Heart left ventricle (tissue), 16 donors: ENCODE measurements around the gene NUCKS1. TPM values are rescaled to one million over a fixed set of nuclear protein-coding genes. Genes with fewer than 3 reads are reported as not detected.

Source experiments
- ATAC-seq, 4 donors: fragments of 200-7000 bp; cut with Tn5 transposase; one replicate each; pipeline ENCODE4 v1.9.1; 2020 to 2022; ENCODE audit warnings: moderate library complexity in 4 of 4, mild to moderate bottlenecking in 3 of 4, moderate number of reproducible peaks in 1 of 4
- DNase-seq, 5 donors: peaks; one replicate each; pipeline ENCODE4 v3.0.0-alpha.2; 2020
- H3K27ac ChIP-seq, 12 donors: fragments of 200-600 bp; sonication (generic) in 4 of 12; one replicate each; pipeline versions ENCODE4 v1.5.0 to v1.8.0; 2016 to 2022; ENCODE audit warnings: mild to moderate bottlenecking in 2 of 12
- H3K27me3 ChIP-seq, 9 donors: fragments of 200-600 bp; sonication (generic) in 2 of 9; one replicate each; pipeline versions ENCODE4 v1.5.1 to v1.8.0; 2016 to 2022; ENCODE audit warnings: mild to moderate bottlenecking in 3 of 9
- H3K36me3 ChIP-seq, 9 donors: fragments of 200-600 bp; sonication (generic) in 2 of 9; one replicate each; pipeline versions ENCODE4 v1.5.0 to v1.8.0; 2018 to 2022; ENCODE audit warnings: mild to moderate bottlenecking in 2 of 9
- H3K4me1 ChIP-seq, 12 donors: fragments of 200-600 bp; sonication (generic) in 4 of 12; one replicate each; pipeline versions ENCODE4 v1.5.0 to v1.8.0; 2016 to 2022; ENCODE audit warnings: mild to moderate bottlenecking in 3 of 12
- H3K4me3 ChIP-seq, 12 donors: fragments of 200-600 bp; sonication (generic) in 4 of 12; one replicate each; pipeline versions ENCODE4 v1.5.0 to v1.8.0; 2017 to 2022; ENCODE audit warnings: mild to moderate bottlenecking in 9 of 12, moderate library complexity in 4 of 12
- H3K9me3 ChIP-seq, 12 donors: fragments of 200-600 bp; sonication (generic) in 4 of 12; one replicate each; pipeline versions ENCODE4 v1.5.0 to v1.8.0; 2016 to 2022; ENCODE audit warnings: mild to moderate bottlenecking in 1 of 12
- CTCF ChIP-seq, 12 donors: fragments of 200-600 bp; sonication (generic) in 4 of 12; IDR thresholded peaks; one replicate each; pipeline versions ENCODE4 v1.5.0 to v1.8.0; 2018 to 2022; ENCODE audit warnings: antibody characterized with exemption in 12 of 12, mild to moderate bottlenecking in 5 of 12
- POLR2A ChIP-seq, 2 donors: fragments of 450-650 bp; IDR thresholded peaks; one replicate each; pipeline ENCODE4 v1.6.1; 2017; ENCODE audit warnings: antibody characterized with exemption in 2 of 2, mild to moderate bottlenecking in 2 of 2, moderate library complexity in 2 of 2
- WGBS, 4 donors: extraction: QIAGEN DNeasy Blood & Tissue Kit in 2 of 4; methylation state at CpG; one replicate each; pipeline versions ENCODE4 v1.1.5 to v1.1.7; 2013 to 2018; 5-methylcytosine and 5-hydroxymethylcytosine counted together
- intact Hi-C, 10 donors: fragments of 100-400 bp; cut with DNase I; formaldehyde crosslinking; loops; one replicate each; pipeline versions ENCODE4 v1.11.1 to v1.14.2; 2022
- polyA plus RNA-seq, 2 donors: library from polyadenylated mRNA; stranded (reverse); fragments of 200-250 nt; gene quantifications; one replicate each; pipeline ENCODE4 v1.2.3, GENCODE V29; 2013
- total RNA-seq, 9 donors: library from RNA; depleted of rRNA in 2 of 9; stranded (reverse); fragments of >200 nt in 2 of 9; fragmentation: NEBNext Ultra II Directional in 3 of 9; extraction: Animal tissue kit (Norgen Biotek cat#: 25700) in 3 of 9; gene quantifications; one replicate each; pipeline versions ENCODE4 v1.1.0 to v1.2.4, GENCODE V29; 2016 to 2023
- donor health status: ischemic (EF 13 %, LVEDD 7.1; RV severe dilation, severe dysfunction).
- donor health status: healthy with polysubstance abuse.
- donor health status: DM: no; HTN: yes; CAD: no.
- donor health status: DM: no; HTN: no; CAD: no.
- donor health status: ischemic (EF 25% LVEDD 6.9; RV normal size, moderate dysfunction).
- donor health status: ischemic (EF 25% LVEDD 5.7; RV mildly dilated, moderate dysfunction).
- donor health status: healthy.
- donor health status: DM: yes; HTN: yes; CAD: no.
- donor health status: ischemic (EF 35%, LVEDD 5.7; RV mildly dilated, moderate dysfunction).
- donor health status: nonischemic (EF 11% LVEDD 7.7; RV severe dilation, severe dysfunction).
- donor health status: DM: yes; HTN: yes; CAD: no.
- donor health status: PGD.
- donor health status: ischemic (EF 29% LVEDD 5.4; RV normal size, mild dysfunction).
- donor health status: nonischemic (EF 23%, LVEDD 6.1; RV moderate dilation, normal function).

The NUCKS1 gene
- total and polyA plus RNA-seq, 11 donors, result 73.4 to 240 (median 198) TPM

- WGBS, 4 donors, result 91 to 94% (median 93%) methylated on average over 4 of the region's 4 CpGs
- peaks cover 0 to 4% (median 0%) of the 10 kb centered on the region in 9 donors for H3K36me3 ChIP-seq
- TF ChIP-seq POLR2A (IDR thresholded peaks at IDR 0.05) (no peak), CTCF (IDR thresholded peaks at IDR 0.05) (no peak)
These were observed 51.1 kb downstream of the NUCKS1 start for GRCh38 chr1:205698921-205699320.

GRCh38 chr1:205693421-205693991 lies 56.5 kb downstream of the NUCKS1 start:
- DNase-seq (no peak), ATAC-seq (no peak)
- no peaks in the 10 kb centered on the region for H3K9me3 ChIP-seq
- no peak overlapping the region for H3K27ac ChIP-seq
- H3K27me3 ChIP-seq, result no peaks in the 10 kb centered on the region
- H3K36me3 ChIP-seq, result no peaks in the 10 kb centered on the region
- TF ChIP-seq CTCF (IDR thresholded peaks at IDR 0.05) (no peak), POLR2A (IDR thresholded peaks at IDR 0.05) (no peak)
- H3K4me1 ChIP-seq, result no peaks in the 10 kb centered on the region
- 59 to 64% (median 63%) methylated on average over 11 to 12 of the region's 12 CpGs for WGBS, 4 donors
- intact Hi-C loops, result no loop called here
- H3K4me3 ChIP-seq, result no peak overlapping the region

More at GRCh38 chr1:205698921-205699320, 51.1 kb downstream of the NUCKS1 start:
- no peaks in the 10 kb centered on the region for H3K27me3 ChIP-seq
- no peak overlapping the region for H3K4me3 ChIP-seq
- H3K27ac ChIP-seq, result no peak overlapping the region
- ATAC-seq (no peak), DNase-seq (no peak)
- H3K9me3 ChIP-seq, result no peaks in the 10 kb centered on the region
- intact Hi-C loops, result no loop called here
- peaks cover 0 to 17% (median 9%) of the 10 kb centered on the region in 12 donors for H3K4me1 ChIP-seq

GRCh38 chr1:205692423-205692822 lies 57.6 kb downstream of the NUCKS1 start:
- Histone ChIP-seq H3K4me1 (no peaks in the 10 kb centered on the region), H3K27ac (no peak overlapping the region), H3K27me3 (no peaks in the 10 kb centered on the region), H3K9me3 (no peaks in the 10 kb centered on the region), H3K36me3 (no peaks in the 10 kb centered on the region), H3K4me3 (no peak overlapping the region)
- intact Hi-C loops, result no loop called here
- ATAC-seq (no peak), DNase-seq (no peak)
- 90 to 100% (median 93%) methylated on average over 5 to 6 of the region's 6 CpGs for WGBS, 4 donors
- no peak for TF ChIP-seq POLR2A (IDR thresholded peaks at IDR 0.05)
- no peak for TF ChIP-seq CTCF (IDR thresholded peaks at IDR 0.05)

GRCh38 chr1:205690122-205690756 lies 59.7 kb downstream of the NUCKS1 start:
- Histone ChIP-seq H3K27ac (no peak overlapping the region), H3K36me3 (no peaks in the 10 kb centered on the region), H3K4me1 (no peaks in the 10 kb centered on the region), H3K27me3 (no peaks in the 10 kb centered on the region), H3K9me3 (no peaks in the 10 kb centered on the region), H3K4me3 (no peak overlapping the region)
- WGBS, 4 donors, result 84 to 92% (median 89%) methylated on average over 8 of the region's 8 CpGs
- ATAC-seq (no peak), DNase-seq (no peak)
- no peak for TF ChIP-seq CTCF (IDR thresholded peaks at IDR 0.05)
- TF ChIP-seq POLR2A (IDR thresholded peaks at IDR 0.05), result no peak
- intact Hi-C loops, result no loop called here
